ENCODE data around the gene TRIM66.

DNA sequence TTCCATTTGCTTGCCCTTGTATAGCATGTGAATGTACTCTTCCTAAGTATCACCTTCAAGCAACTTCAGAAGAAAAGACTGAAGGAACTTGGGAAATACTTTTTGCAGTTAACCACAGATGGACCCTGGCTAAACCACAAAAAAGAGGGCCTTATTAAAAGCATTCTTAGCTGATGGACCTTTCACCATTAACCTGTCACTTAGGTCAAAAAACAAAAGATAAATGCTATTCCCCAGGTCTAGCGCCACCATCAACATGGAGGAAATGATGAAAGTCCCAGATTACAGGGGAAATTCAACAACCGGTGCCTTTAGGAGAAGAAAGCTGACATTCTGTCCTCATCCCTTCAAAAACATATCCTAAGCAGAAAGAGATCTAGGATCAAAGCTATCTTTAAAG is 117.9 kb downstream of the TRIM66 start:
- TF ChIP-seq TCF12 (IDR thresholded peaks at IDR 0.05; ENCODE audit: low read depth) (no peak), TAF1 (IDR thresholded peaks at IDR 0.05; ENCODE audit: low read depth) (no peak), ZBTB7A (IDR thresholded peaks at IDR 0.05; ENCODE audit: low read depth) (no peak), FOXM1 (IDR thresholded peaks at IDR 0.05; ENCODE audit: borderline replicate concordance, low read depth) (no peak), NFIC (IDR thresholded peaks at IDR 0.05) (no peak), TEAD4 (IDR thresholded peaks at IDR 0.05) (no peak), YY1 (IDR thresholded peaks at IDR 0.05; ENCODE audit: low read depth) (no peak), RAD21 (IDR thresholded peaks at IDR 0.05; ENCODE audit: low read depth) (no peak)
- TF ChIP-seq, protein P1, sequence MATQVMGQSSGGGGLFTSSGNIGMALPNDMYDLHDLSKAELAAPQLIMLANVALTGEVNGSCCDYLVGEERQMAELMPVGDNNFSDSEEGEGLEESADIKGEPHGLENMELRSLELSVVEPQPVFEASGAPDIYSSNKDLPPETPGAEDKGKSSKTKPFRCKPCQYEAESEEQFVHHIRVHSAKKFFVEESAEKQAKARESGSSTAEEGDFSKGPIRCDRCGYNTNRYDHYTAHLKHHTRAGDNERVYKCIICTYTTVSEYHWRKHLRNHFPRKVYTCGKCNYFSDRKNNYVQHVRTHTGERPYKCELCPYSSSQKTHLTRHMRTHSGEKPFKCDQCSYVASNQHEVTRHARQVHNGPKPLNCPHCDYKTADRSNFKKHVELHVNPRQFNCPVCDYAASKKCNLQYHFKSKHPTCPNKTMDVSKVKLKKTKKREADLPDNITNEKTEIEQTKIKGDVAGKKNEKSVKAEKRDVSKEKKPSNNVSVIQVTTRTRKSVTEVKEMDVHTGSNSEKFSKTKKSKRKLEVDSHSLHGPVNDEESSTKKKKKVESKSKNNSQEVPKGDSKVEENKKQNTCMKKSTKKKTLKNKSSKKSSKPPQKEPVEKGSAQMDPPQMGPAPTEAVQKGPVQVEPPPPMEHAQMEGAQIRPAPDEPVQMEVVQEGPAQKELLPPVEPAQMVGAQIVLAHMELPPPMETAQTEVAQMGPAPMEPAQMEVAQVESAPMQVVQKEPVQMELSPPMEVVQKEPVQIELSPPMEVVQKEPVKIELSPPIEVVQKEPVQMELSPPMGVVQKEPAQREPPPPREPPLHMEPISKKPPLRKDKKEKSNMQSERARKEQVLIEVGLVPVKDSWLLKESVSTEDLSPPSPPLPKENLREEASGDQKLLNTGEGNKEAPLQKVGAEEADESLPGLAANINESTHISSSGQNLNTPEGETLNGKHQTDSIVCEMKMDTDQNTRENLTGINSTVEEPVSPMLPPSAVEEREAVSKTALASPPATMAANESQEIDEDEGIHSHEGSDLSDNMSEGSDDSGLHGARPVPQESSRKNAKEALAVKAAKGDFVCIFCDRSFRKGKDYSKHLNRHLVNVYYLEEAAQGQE (IDR thresholded peaks at IDR 0.05; ENCODE audit: low read depth) = no peak
